ENCODE measurements around the gene HPCA. TPM values are rescaled to one million over a fixed set of nuclear protein-coding genes. Genes with fewer than 3 reads are reported as not detected.
A peak's percentile ranks its signal among the peaks of the same experiment; 100 is the strongest.

The HPCA gene
- total and polyA plus RNA-seq, 2 of the 13 experiments (the other 11 are each of a cell fraction or from before 2014, with no cell fraction given): not detected

DNA sequence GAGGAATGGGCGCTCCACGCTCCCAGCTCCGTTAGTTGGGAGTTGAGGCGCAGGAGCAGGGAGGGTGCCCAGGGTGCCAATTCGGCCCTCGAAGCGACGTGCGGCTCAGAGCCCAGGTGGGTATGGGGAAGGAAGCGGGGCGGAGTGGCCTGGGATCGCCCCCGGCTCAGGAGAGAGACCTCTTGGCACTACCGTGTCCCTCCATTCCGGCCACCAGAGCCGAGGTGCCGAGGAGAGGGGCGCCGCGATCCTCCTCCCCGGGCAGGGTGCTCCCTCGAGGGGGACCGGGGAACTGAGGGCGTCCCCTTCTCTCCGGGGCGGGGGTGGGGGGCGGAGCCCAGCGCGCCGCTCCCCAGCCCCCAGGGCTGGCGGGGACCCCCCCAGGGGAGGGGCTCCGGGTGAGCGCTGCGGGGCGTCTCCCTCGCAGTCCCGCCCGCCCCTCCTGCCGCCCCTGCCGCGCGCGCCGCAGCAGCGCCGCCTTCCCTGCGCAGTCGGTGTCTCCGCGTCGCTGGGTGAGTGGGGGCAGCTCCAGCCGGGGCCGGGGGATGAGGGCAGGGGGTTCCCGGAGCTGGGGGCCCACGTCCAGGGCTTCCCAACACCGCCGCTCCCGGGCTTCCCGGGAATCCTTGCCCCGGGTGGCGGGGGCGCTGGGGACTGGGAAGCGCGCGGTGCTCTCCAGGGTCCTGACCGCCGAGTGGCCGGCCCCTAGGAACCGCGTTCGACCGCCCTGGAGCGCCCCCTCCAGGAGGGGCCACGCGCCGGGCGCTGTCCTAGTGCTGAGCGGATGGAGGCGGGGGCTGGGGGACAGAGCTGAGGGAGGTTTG lies at the start of gene HPCA (continued):
- TF ChIP-seq, protein P1, sequence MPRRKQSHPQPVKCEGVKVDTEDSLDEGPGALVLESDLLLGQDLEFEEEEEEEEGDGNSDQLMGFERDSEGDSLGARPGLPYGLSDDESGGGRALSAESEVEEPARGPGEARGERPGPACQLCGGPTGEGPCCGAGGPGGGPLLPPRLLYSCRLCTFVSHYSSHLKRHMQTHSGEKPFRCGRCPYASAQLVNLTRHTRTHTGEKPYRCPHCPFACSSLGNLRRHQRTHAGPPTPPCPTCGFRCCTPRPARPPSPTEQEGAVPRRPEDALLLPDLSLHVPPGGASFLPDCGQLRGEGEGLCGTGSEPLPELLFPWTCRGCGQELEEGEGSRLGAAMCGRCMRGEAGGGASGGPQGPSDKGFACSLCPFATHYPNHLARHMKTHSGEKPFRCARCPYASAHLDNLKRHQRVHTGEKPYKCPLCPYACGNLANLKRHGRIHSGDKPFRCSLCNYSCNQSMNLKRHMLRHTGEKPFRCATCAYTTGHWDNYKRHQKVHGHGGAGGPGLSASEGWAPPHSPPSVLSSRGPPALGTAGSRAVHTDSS (CRISPR knock-in tag; conservative IDR thresholded peaks at IDR 0.05): no peak
- TF ChIP-seq ZNF724P (CRISPR knock-in tag; IDR thresholded peaks at IDR 0.05; ENCODE audit: borderline replicate concordance) (peak; percentile 93; the same call in 1 of the 2 replicates), ZNF256 (CRISPR knock-in tag; conservative IDR thresholded peaks at IDR 0.05) (peak; percentile 97), ZKSCAN5 (CRISPR knock-in tag; IDR thresholded peaks at IDR 0.05) (no peak), HNRNPLL (IDR thresholded peaks at IDR 0.05; ENCODE audit: low read depth, low read length, poor library complexity, severe bottlenecking) (peak; percentile 32), CHD4 (IDR thresholded peaks at IDR 0.05; ENCODE audit: borderline replicate concordance, low read length) (no peak), THAP11 (CRISPR knock-in tag; IDR thresholded peaks at IDR 0.05) (peak; percentile 78), ZKSCAN1 (IDR thresholded peaks at IDR 0.05; ENCODE audit: low read length) (no peak), ZNF556 (CRISPR knock-in tag; IDR thresholded peaks at IDR 0.05; ENCODE audit: borderline replicate concordance) (peak; percentile 34; the same call in 1 of the 2 replicates), KAT8 (CRISPR knock-in tag; IDR thresholded peaks at IDR 0.05) (peak; percentile 87), CBX2 (IDR thresholded peaks at IDR 0.05; ENCODE audit: low read depth, low read length) (no peak), CBX2 (CRISPR knock-in tag; IDR thresholded peaks at IDR 0.05; ENCODE audit: low read depth) (peak; percentile 62; the same call in 1 of the 2 replicates), ZNF577 (CRISPR knock-in tag; IDR thresholded peaks at IDR 0.05; ENCODE audit: borderline replicate concordance, low read depth) (0 out of 2 replicates have a peak, but pooled peaks have one; percentile 82), EED (CRISPR knock-in tag; IDR thresholded peaks at IDR 0.05) (peak; percentile 89), MED1 (CRISPR knock-in tag; IDR thresholded peaks at IDR 0.05) (peak; percentile 54), ZMYM3 (CRISPR knock-in tag; IDR thresholded peaks at IDR 0.05) (no peak), MEIS2 (CRISPR knock-in tag; IDR thresholded peaks at IDR 0.05) (peak; percentile 96)
- TF ChIP-seq, protein P2, sequence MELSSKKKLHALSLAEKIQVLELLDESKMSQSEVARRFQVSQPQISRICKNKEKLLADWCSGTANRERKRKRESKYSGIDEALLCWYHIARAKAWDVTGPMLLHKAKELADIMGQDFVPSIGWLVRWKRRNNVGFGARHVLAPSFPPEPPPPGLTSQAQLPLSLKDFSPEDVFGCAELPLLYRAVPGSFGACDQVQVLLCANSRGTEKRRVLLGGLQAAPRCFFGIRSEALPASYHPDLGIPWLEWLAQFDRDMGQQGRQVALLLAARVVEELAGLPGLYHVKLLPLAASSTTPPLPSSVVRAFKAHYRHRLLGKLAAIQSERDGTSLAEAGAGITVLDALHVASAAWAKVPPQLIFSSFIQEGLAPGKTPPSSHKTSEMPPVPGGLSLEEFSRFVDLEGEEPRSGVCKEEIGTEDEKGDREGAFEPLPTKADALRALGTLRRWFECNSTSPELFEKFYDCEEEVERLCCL (CRISPR knock-in tag; IDR thresholded peaks at IDR 0.05; ENCODE audit: borderline replicate concordance): peak; percentile 98
- TF ChIP-seq, protein P3, sequence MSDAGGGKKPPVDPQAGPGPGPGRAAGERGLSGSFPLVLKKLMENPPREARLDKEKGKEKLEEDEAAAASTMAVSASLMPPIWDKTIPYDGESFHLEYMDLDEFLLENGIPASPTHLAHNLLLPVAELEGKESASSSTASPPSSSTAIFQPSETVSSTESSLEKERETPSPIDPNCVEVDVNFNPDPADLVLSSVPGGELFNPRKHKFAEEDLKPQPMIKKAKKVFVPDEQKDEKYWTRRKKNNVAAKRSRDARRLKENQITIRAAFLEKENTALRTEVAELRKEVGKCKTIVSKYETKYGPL (CRISPR knock-in tag; IDR thresholded peaks at IDR 0.05): peak; percentile 90
- TF ChIP-seq, protein P4, sequence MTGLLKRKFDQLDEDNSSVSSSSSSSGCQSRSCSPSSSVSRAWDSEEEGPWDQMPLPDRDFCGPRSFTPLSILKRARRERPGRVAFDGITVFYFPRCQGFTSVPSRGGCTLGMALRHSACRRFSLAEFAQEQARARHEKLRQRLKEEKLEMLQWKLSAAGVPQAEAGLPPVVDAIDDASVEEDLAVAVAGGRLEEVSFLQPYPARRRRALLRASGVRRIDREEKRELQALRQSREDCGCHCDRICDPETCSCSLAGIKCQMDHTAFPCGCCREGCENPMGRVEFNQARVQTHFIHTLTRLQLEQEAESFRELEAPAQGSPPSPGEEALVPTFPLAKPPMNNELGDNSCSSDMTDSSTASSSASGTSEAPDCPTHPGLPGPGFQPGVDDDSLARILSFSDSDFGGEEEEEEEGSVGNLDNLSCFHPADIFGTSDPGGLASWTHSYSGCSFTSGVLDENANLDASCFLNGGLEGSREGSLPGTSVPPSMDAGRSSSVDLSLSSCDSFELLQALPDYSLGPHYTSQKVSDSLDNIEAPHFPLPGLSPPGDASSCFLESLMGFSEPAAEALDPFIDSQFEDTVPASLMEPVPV (CRISPR knock-in tag; IDR thresholded peaks at IDR 0.05): peak; percentile 99
- TF ChIP-seq, protein P5, sequence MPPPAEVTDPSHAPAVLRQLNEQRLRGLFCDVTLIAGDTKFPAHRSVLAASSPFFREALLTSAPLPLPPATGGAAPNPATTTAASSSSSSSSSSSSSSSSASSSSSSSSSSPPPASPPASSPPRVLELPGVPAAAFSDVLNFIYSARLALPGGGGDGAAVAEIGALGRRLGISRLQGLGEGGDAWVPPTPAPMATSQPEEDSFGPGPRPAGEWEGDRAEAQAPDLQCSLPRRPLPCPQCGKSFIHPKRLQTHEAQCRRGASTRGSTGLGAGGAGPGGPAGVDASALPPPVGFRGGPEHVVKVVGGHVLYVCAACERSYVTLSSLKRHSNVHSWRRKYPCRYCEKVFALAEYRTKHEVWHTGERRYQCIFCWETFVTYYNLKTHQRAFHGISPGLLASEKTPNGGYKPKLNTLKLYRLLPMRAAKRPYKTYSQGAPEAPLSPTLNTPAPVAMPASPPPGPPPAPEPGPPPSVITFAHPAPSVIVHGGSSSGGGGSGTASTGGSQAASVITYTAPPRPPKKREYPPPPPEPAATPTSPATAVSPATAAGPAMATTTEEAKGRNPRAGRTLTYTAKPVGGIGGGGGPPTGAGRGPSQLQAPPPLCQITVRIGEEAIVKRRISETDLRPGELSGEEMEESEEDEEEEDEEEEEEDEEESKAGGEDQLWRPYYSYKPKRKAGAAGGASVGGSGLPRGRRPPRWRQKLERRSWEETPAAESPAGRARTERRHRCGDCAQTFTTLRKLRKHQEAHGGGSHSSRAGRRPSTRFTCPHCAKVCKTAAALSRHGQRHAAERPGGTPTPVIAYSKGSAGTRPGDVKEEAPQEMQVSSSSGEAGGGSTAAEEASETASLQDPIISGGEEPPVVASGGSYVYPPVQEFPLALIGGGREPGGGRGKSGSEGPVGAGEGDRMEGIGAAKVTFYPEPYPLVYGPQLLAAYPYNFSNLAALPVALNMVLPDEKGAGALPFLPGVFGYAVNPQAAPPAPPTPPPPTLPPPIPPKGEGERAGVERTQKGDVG (CRISPR knock-in tag; IDR thresholded peaks at IDR 0.05; ENCODE audit: borderline replicate concordance): peak; percentile 68; the same call in 1 of the 2 replicates
